GM19455 (cell line): ENCODE results near the gene RUBCNL.
"Not testable (repeated sequence)": the region's sequence is repeated elsewhere in the genome, so short reads cannot be mapped to it uniquely, and the experiment has no call there.

ENCODE experiments used
- ATAC-seq: cut with Tn5 transposase; IDR thresholded peaks from one replicate; pipeline ENCODE4 v1.9.1; 2021; ENCODE audit not compliant: unreplicated experiment

The RUBCNL gene

DNA sequence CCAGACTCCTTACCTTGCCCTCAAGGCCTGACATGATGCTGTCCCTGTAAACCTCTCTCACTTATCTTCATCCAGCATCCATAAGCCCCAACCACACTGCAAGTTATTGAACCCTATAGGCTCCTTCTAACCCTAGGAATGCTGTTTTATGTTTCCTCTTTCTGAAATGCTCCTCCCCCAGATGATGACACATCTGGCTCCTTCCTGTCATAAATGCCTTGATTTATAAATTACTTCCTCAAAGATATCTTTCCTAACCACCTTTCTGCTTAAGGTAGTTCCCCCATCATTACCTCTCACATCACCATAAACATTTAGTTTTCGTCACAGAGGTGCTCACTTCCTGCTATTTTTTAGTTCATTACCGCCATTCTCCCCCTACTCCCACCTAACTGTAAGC, 12.3 kb downstream of the RUBCNL start:
- ATAC-seq, result no peak

DNA sequence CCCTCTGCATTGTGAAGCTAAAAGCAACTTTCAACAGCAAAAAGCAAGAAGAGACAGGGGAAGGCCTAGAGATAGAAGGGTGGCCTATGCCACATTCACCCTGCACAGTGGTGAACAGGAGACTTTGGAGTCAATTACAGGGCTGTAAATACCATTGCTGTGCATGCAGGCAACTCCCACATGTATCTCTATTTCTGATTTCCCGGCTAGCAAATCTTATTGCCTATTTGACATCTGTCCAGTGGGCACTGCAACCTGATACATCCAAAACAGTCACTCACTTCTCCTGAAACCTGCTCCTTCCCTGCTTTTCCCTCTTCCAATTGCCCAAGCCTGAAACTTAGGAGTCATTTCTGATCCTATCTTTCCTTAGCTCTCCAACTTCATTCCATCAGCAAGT, 13.4 kb downstream of the RUBCNL start:
- ATAC-seq, result no peak

DNA sequence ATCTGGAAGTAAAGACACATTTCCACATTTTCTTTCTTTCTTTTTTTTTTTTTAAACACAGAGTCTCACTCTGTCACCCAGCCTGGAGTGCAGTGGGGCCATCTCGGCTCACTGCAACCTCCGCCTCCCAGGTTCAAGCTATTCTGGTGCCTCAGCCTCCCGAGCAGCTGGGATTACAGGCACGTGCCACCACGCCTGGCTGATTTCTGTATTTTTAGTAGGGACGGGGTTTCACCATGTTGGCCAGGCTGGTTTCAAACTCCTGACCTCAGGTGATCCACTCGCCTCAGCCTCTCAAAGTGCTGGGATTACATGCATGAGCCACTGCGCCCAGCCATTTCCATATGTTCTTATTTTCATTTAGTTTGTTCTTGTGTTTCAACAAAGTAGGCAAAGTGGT, 14.1 kb downstream of the RUBCNL start:
- not testable (repeated sequence) for ATAC-seq

DNA sequence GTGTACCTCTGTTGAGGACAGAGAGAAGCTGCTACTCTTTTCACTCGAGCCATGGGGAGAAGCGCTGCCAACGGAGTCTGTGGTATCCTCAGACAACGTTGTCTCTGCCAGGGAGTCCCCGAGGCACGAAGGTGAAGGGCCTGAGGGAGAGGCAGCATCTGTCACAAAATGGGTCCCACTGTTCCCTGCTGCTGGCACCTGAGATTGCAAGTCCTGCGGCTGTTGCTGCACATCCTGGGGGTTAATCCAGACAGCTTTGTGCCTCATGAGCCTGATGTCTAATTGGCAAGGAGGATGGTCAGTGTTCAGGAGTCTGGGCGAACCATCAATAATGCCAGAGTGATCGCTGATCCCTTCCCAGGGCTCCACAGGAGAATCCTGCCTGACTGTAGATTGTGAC, 15.0 kb downstream of the RUBCNL start:
- no peak for ATAC-seq

DNA sequence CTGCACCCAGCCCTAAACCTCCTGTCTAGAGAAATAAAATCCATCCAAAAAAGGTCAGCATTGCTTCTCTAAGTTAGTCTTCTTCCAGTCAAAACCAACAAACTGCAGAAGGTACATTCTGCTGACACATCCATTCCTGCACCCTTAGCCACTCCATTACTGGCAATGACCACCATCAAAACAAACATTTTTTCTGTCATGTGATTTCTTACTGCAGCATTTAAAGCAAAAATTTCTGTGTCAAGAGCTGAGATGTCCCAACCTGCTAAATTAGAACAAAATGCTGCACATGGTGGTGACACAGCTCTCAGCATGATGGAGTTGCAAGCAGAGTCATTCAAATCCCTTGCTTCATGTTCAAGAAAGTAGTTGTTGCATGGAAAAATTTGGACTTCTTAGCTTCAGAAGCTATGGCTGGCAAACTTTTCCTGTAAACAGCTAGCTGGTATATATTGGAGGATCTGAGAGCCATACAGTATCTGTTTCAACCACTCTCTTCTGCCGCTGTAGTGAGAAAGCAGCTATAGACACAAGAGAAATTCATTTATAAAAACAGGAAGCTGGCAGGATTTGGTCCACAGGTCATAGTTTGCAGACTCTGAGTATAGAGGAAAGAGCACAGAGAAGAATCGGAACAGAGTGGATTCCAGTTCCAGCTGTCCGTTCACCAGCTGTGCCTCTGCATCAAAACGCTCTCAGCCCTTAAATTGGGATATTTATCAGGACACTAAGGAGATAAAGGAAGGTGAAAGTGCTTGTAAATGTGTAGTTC, 17.4 kb downstream of the RUBCNL start:
- ATAC-seq, result peak; percentile 67

DNA sequence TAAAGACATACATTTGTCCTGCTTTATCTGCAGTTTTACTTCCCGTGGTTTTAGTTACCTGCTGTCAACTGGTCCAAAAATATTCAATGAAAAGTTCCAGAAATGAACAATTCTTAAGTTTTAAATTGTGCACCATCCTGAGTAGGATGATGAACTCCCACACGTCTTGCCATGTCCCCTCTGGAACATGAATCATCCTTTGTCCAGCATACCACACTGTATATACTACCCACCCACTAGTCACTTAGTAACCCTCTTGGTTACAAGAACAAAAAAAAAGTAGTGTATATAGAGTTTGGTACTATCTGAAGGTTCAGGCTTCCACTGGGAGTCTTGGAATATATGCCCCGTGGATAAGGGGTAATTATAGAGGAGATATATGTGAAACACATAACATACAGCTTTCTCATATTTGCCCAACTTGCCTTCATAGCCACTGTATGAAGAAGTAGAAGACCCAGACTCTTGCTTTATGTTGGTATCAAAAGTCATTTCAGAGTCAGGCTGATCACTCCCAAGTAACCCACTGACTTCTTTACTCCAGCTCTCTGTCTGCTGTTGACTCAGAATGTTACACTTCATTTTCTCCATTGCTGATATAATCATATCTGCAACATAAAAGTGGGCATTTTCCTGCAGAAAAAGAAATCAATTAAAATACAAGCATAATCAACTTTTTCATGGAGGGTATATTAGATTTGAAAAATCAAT, 19.3 kb downstream of the RUBCNL start:
- no peak for ATAC-seq

DNA sequence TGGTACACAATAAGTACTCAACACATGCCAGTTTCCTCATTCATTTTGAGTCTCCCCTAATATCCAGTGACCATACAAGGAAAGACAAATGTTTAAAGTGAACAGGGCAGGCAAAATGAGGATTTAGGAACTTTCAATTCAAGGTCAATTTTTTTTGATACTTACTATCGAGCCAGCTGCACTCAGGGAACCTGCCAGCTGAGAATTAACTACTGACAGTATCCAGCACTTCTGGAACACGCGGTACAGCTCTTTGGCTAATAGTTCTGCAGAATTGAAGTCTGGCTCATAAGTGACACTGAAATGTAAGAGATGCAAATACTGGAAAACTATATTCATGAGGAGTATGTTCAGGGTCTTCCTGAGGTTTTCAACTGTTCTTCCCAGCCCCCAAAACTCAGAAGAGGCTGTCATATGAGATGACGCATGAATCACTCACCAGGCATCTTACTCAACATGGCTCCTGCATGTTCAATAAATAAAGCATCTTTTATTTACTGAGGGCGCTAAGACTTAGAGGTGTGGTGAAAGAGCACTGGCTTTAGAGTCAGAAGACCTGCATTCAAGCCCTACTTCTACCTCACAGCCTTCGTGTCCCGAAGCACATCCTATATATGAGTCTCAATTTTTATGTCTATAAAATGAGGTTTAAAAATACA, 25.6 kb downstream of the RUBCNL start:
- no peak for ATAC-seq

DNA sequence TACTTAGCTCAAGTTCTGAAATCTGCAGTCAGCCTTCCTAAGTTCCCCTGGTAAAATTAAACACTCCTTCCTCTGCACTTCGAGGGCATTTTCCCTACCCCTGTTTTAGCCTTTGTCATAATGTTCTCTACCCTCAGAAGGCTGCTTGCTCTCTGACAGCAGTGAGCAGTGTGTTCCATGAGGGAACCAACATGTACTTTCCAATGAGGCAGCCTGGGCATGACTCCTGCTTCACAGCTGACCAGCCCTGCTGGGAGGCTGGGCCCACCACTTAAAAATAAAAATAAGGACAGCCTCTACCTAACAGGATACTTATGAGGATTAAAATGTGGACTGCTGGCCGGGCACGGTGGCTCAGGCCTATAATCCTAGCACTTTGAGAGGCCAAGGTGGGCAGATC, 26.4 kb downstream of the RUBCNL start:
- no peak for ATAC-seq

DNA sequence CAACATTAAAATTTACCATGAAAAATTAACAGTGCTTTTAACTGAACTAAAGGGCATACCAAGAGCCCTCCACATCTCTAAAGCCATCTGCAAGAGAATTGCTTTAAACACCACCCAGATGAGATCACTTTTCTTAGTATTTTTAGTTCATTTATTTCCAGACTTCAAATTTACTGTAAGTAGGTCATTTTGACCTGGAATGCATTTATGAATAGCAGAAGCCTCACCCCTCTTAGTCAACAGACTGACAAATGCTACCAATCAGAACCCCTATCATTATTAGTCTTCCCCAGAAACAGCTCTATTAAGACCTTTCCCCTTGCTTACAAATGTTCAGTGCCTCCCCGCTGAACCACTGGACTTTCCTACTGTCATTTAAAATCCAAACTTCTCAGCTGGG, 27.3 kb downstream of the RUBCNL start:
- ATAC-seq, result no peak

DNA sequence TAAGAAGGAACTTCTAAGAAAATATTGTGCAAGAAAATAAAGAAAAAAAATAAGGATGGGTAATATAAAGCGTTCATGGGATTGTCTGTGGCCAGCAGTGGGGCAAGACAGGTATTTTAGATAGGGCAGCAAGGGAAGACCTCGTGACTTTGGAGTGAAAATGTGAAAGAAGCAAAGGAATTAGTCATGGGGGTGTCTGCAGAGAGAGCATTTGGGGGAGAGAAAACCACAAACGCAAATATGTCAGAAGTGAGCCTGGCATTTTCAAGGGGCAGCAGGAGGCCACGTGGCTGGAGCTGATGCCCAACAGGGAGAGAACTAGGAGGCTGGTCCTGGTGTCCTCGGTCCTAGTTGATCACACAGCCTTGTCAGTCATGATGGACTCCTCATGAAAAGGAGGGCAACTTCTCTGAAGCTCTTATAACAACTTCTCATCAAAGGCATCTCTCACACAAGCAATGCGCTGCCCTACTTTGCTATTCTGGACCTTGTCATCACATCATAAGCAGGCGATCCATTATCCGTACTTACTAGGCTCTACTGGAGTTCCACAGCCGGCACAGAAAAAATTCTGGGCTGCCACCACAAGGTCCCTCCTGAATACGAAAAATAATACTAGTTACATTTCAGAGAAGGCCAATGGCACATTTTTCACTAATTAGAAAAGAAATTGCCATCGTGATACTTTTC, 31.0 kb downstream of the RUBCNL start:
- no peak for ATAC-seq

DNA sequence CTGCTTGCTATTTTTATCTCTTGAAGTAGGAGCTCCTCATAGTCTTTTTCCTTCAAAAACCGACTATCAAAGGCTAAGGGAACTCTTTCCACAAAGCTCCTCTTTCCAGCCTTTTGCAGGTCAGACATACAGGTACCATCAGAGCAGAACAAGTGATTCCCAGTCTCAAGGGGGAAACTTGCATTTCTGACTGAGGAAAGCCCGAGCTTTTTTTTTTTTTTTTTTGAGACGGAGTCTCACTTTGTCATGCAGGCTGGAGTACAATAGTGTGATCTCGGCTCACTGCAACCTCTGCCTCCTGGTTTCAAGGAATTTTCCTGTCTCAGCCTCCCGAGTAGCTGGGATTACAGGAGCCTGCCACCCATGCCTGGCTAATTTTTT, 32.0 kb downstream of the RUBCNL start:
- no peak for ATAC-seq

DNA sequence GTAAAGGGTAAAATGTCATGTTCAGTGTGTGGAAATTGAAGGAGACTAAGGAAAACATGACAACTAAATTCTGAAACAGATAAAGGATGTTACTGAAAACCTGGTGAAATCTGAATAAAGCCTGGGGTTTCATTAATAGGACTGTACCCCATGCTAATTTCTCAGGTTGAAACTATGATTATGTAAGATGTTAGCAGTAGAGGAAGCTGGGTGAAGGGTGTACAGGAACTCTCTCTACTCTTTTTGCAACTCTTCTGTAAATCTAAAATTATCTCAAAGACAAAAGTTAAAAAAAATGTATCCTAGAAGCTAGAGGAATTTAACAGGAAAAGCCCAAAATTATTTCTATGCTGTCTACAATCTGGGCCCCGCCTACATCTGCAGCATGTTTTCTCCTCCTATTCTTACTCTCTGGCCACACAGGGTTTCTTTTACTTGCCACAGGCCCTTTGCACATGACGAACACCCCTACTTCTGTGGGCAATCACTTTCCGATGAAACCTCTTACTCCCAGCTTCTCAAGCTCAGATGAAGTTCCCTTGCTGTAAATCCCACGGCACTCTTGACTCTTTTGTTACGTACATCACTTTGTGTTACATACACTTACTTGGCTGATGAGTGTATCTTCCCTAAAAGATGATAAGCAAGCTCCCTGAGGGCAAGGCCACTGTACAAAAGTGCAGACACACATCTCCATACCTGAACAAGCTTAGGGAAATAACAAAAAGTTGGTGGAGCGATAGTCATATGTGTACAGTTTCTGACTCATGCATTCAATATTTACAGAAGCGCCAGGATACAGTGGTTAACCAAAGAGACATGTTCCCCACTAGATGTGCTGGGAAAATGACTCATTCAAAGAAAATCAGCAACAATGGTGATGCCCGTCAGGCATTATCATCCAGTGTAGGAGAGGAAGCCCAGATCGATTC, 32.6 kb downstream of the RUBCNL start:
- ATAC-seq, result no peak

DNA sequence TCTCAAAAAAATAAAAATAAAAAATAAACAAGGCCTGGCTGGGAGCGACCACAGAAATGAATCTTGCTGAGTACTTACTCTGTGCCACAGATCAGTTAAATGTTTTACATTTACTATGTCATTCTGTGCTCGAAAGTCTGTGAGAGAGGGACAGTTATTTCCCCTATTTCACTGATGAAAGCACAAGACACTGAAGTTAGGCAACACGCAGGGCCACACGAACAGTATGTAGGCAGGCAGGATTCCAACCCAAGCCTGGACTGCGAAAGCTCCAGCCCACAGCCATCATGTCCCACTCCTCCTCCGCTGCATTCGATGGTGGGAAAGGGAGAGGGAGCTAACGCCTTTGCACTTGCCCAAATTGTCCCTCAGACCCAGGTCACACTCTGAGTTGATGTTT, 34.2 kb downstream of the RUBCNL start:
- ATAC-seq, result no peak

DNA sequence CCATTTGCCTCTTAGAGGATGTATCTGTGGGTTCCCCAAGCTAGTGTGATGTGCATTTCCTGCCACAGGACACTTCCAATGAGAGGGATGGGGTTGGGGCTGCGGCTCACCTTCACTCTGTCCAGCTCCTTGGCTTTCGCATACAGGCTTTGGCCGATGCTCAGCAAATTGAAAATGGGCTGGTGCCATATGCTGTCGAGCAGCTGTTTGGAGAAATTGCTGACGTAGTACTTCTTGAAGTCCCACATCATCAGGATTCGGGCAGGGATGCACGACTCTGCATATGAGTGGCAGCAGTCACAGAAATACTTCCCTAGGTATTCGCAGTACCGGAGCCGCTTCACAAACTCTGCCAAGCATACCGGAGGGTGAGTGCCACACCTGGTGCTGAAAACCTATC, 37.0 kb downstream of the RUBCNL start:
- no peak for ATAC-seq

DNA sequence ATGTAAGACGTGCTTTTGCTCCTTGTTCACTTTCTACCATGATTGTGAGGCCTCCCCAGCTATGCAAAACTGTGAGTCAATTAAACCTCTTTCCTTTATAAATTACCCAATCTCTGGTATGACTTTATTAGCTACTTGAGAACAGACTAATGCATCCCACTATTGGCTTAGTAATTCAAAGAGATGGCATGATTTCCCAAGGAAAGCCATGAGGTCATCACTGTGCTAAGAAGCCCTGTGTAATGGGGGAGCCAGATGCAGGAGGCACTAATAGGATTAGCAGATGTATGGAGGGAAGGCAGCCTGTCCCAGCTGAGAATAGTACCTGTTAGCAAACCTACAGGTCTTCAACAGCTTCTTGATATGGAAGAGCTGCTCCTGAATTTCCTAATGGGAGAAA, 38.1 kb downstream of the RUBCNL start:
- no peak for ATAC-seq

DNA sequence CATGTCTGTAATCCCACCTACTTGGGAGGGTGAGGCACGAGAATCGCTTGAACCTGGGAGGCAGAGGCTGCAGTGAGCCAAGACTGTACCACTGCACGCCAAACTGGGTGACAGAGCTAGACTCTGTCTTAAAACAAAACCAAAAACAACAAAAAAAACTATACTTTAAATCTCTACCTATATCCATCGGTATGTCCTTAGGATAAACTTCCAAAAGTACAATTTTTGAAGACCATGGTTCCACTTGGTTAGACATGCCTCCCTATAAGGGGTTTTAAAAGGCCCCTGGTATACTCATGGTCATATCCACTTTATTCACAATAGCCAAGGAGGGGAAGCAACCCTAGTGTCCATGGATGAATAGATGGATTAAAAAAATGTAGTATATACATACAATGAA, 39.8 kb downstream of the RUBCNL start:
- no peak for ATAC-seq

DNA sequence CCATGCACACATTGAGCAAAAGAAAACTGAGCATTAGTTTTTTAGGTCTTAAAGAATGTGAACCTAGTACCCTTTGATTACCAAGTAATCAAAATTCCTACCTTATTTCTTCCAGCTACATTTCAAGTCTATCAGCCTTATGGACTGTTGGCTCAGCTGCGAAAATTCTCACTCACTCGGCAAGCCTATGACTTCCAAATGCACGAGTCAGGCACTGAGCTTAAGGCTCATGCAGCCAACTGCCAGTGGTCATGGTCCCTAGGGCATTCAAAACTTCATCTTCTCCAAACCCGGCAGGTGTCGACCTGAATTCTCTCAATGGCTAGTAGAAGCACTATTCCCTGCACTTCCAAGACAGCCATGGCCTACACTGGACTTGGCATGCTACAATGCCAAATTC, 41.2 kb downstream of the RUBCNL start:
- ATAC-seq, result no peak

DNA sequence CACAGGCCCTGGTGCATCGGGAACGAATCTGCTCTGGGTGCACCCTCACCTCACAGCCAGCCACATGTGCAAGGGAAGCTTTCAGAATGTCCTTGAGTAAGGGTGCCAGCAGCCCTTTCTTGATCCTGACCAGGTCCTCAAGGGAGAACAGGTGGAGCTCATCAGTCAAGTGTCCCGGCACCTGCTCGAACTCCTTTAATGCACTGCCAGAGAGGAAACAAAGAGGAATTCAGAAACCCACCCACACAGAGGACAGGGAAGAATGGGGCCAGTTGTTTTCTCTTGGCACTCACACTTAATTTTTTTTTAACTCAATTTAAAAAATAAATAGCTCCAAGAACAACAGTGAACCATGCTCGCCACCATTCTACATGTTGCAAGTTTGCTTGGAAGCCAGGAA, 41.7 kb downstream of the RUBCNL start:
- no peak for ATAC-seq

DNA sequence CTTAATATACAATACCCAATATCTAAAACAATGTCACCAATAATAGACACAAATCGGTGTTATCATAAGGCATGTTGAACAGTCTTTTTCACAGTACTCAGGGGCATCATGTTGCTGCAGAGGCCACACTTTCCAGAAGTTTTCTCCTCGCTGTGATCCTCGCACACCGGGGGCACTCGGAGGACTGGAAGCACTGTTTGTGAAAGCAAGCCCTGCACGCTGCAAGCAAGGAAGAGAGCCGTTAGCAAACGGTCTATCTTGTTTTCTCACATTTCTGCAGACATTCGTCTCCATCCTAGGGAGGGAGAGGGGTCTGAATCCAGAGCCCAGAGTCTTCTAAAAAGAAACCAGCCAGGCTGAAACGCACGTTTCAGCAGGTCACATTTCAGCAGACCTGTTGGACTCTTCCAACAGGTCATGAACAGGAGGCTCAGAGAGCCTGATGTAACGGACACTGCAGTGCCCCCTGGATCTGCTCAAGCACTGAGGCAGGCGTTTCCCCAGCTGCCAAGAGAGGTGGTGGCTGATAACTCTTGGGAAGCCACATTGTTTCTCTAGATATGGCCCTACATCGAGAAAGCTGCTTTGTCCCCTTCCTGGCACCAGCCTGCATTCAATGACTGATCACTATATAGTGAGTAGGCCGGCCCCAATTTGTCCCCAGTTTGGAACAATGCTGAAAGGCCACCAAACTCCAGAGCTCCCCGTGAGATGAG, 43.6 kb downstream of the RUBCNL start:
- no peak for ATAC-seq

DNA sequence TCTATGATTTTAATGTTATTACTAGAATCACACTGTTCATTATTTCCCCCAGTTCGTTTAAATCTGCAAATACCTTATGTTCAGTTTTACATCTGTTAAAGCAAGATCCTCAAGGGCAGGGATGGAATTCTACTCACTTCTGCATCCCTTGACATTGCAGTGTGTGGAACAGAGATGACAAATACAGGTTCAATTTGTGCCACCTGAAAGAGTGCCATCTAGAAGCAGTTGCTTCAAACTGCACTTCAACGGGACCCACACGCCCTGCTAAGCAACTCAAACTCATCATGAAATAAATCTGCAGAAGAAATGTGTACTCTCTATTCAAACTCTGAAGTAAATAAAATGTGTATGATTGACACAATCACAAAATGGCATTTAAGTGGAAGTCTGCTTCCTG, 44.5 kb downstream of the RUBCNL start:
- no peak for ATAC-seq
